ENCODE measurements around the gene CCNO.

The CCNO gene

GRCh38 chr5:55222985-55223811 is 10.2 kb downstream of the CCNO start:
- DNase-seq (ENCODE audit: low read depth in 2 of 2), result no peak

- no peak for DNase-seq (ENCODE audit: low read depth in 2 of 2)
Observed at GRCh38 chr5:55222092-55222984, 11.1 kb downstream of the CCNO start.

GRCh38 chr5:55220433-55221185 is 12.8 kb downstream of the CCNO start:
- no peak for DNase-seq (ENCODE audit: low read depth in 2 of 2)

- no peak for DNase-seq (ENCODE audit: low read depth in 2 of 2)
Observed at GRCh38 chr5:55219770-55220169, 13.6 kb downstream of the CCNO start.

GRCh38 chr5:55218967-55219366 is 14.4 kb downstream of the CCNO start:
- no peak for DNase-seq (ENCODE audit: low read depth in 2 of 2)

GRCh38 chr5:55211184-55211874 is 22.1 kb downstream of the CCNO start:
- DNase-seq (ENCODE audit: low read depth in 2 of 2), result no peak

GRCh38 chr5:55205001-55205400 is 28.4 kb downstream of the CCNO start:
- no peak for DNase-seq (ENCODE audit: low read depth in 2 of 2)

GRCh38 chr5:55191165-55191564 is 42.2 kb downstream of the CCNO start:
- no peak for DNase-seq (ENCODE audit: low read depth in 2 of 2)

GRCh38 chr5:55188656-55189540 is 44.5 kb downstream of the CCNO start:
- no peak for DNase-seq (ENCODE audit: low read depth in 2 of 2)

- no peak for DNase-seq (ENCODE audit: low read depth in 2 of 2)
Observed at GRCh38 chr5:55187370-55187769, 46.0 kb downstream of the CCNO start.
